ENCODE data around the gene GRIN2A.

The GRIN2A gene

GRCh38 chr16:9780831-9781230 lies 401.4 kb downstream of the GRIN2A start:
- Histone ChIP-seq H3K9me2 (replicated peaks; ENCODE audit: insufficient read depth, low read length) (no peaks in the 10 kb centered on the region), H3K9ac (ENCODE audit: low read length) (no peak overlapping the region), H3K27me3 (replicated peaks; ENCODE audit: insufficient read depth, low read length) (no peaks in the 10 kb centered on the region), H3K79me2 (ENCODE audit: low read length) (no peaks in the 10 kb centered on the region), H2AFZ (ENCODE audit: low read length) (no peak overlapping the region), H3K27ac (ENCODE audit: low read length) (no peak overlapping the region), H3K4me1 (ENCODE audit: low read length) (no peaks in the 10 kb centered on the region), H3K4me2 (ENCODE audit: low read depth, low read length) (no peak overlapping the region), H4K20me1 (ENCODE audit: insufficient read depth, low read length) (no peaks in the 10 kb centered on the region), H3K9me3 (replicated peaks; ENCODE audit: insufficient read depth, low read length) (no peaks in the 10 kb centered on the region), H3K4me3 (ENCODE audit: low read length) (no peak overlapping the region), H3K36me3 (replicated peaks; ENCODE audit: insufficient read depth, low read length) (no peaks in the 10 kb centered on the region; the same call in 1 of the 2 replicates), H3F3A (ENCODE audit: insufficient read depth, low read length) (no peaks in the 10 kb centered on the region)
- TF ChIP-seq EZH2phosphoT487 (IDR thresholded peaks at IDR 0.05; ENCODE audit: low read length) (no peak), EZH2 (optimal IDR thresholded peaks at IDR 0.05; ENCODE audit: low read depth, low read length) (no peak), CTCF (IDR thresholded peaks at IDR 0.05; ENCODE audit: low read length) (no peak)
- no peak for DNase-seq

GRCh38 chr16:9778849-9779248 lies 403.4 kb downstream of the GRIN2A start:
- TF ChIP-seq CTCF (IDR thresholded peaks at IDR 0.05; ENCODE audit: low read length) (no peak), EZH2phosphoT487 (IDR thresholded peaks at IDR 0.05; ENCODE audit: low read length) (no peak), EZH2 (optimal IDR thresholded peaks at IDR 0.05; ENCODE audit: low read depth, low read length) (no peak)
- Histone ChIP-seq H3K4me1 (ENCODE audit: low read length) (0 out of 2 replicates have a peak, but pooled peaks cover 2% of the 10 kb centered on the region), H3F3A (ENCODE audit: insufficient read depth, low read length) (no peaks in the 10 kb centered on the region), H3K36me3 (replicated peaks; ENCODE audit: insufficient read depth, low read length) (no peaks in the 10 kb centered on the region; the same call in 1 of the 2 replicates), H3K9me3 (replicated peaks; ENCODE audit: insufficient read depth, low read length) (no peaks in the 10 kb centered on the region), H4K20me1 (ENCODE audit: insufficient read depth, low read length) (no peaks in the 10 kb centered on the region), H2AFZ (ENCODE audit: low read length) (no peak overlapping the region), H3K9me2 (replicated peaks; ENCODE audit: insufficient read depth, low read length) (no peaks in the 10 kb centered on the region), H3K4me3 (ENCODE audit: low read length) (no peak overlapping the region), H3K9ac (ENCODE audit: low read length) (no peak overlapping the region), H3K27ac (ENCODE audit: low read length) (no peak overlapping the region), H3K79me2 (ENCODE audit: low read length) (no peaks in the 10 kb centered on the region), H3K27me3 (replicated peaks; ENCODE audit: insufficient read depth, low read length) (no peaks in the 10 kb centered on the region), H3K4me2 (ENCODE audit: low read depth, low read length) (no peak overlapping the region)
- no peak for DNase-seq

- no peak for TF ChIP-seq EZH2 (optimal IDR thresholded peaks at IDR 0.05; ENCODE audit: low read depth, low read length)
- no peak for TF ChIP-seq CTCF (IDR thresholded peaks at IDR 0.05; ENCODE audit: low read length)
- TF ChIP-seq EZH2phosphoT487 (IDR thresholded peaks at IDR 0.05; ENCODE audit: low read length), result no peak
- DNase-seq, result no peak
- Histone ChIP-seq H3K27me3 (replicated peaks; ENCODE audit: insufficient read depth, low read length) (no peaks in the 10 kb centered on the region), H3K9ac (ENCODE audit: low read length) (no peak overlapping the region), H3K4me1 (ENCODE audit: low read length) (0 out of 2 replicates have a peak, but pooled peaks cover 3% of the 10 kb centered on the region), H3K36me3 (replicated peaks; ENCODE audit: insufficient read depth, low read length) (no peaks in the 10 kb centered on the region; the same call in 1 of the 2 replicates), H3K9me3 (replicated peaks; ENCODE audit: insufficient read depth, low read length) (no peaks in the 10 kb centered on the region), H2AFZ (ENCODE audit: low read length) (no peak overlapping the region), H4K20me1 (ENCODE audit: insufficient read depth, low read length) (no peaks in the 10 kb centered on the region), H3K4me2 (ENCODE audit: low read depth, low read length) (no peak overlapping the region), H3K79me2 (ENCODE audit: low read length) (no peaks in the 10 kb centered on the region), H3F3A (ENCODE audit: insufficient read depth, low read length) (no peaks in the 10 kb centered on the region), H3K27ac (ENCODE audit: low read length) (no peak overlapping the region), H3K9me2 (replicated peaks; ENCODE audit: insufficient read depth, low read length) (no peaks in the 10 kb centered on the region), H3K4me3 (ENCODE audit: low read length) (no peak overlapping the region)
Measured at GRCh38 chr16:9775998-9776397, 406.2 kb downstream of the GRIN2A start.
